ENCODE data around the gene ERVH48-1.

DNA sequence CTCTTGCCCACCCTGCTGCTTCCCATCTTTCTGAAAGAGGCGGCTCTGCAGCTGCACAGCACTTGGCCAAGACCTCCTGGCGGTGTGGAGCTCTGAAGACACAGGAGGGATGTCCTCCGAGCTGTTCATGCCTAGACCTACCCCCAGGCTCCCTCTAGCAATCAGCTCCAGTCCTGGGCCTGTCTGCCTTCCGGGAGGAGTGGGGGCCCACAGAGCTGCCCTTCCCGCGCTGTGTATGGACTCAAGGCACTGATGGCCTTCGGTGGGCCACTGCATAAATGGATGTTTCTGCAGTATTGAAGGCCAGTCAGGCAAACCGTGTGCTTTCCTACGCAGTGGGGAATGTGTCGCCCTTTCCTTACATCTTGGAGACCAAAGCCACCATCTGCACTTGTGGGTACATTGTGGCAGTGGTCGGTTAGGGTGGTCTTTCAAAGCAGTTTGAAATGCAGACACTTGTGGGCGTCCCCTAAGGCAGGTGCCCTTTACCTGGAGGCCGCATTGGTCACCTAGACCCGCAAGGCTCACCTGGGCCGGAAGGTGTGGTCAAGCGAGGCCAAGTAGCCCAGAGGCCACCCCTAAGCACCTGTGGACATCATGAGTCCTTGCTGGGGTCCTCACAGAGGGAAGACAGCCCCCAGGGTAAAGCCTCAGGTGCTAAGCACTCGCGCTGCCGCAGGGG, 48.0 kb upstream of the ERVH48-1 start:
- TF ChIP-seq SIN3A (IDR thresholded peaks at IDR 0.05; ENCODE audit: borderline replicate concordance, insufficient read depth, low read length) (no peak), POLR2AphosphoS5 (IDR thresholded peaks at IDR 0.05; ENCODE audit: low read depth, low read length) (no peak)
